Daoy (cell line): ENCODE measurements around the gene TLE2. TPM values are rescaled to one million over a fixed set of nuclear protein-coding genes. Genes with fewer than 3 reads are reported as not detected.
A peak's percentile ranks its signal among the peaks of the same experiment; 100 is the strongest.
"Not testable (repeated sequence)": the region's sequence is repeated elsewhere in the genome, so short reads cannot be mapped to it uniquely, and the experiment has no call there.

ENCODE experiments used
- DNase-seq: peaks from one replicate; pipeline ENCODE4 v3.0.0-alpha.2; 2015; ENCODE audit warnings: low read depth
- total RNA-seq: library from RNA; depleted of rRNA; stranded (reverse); fragments of >200 nt; shearing (Covaris generic); gene quantifications from 2 replicates; pipeline ENCODE4 v1.2.3, GENCODE V29; 2014

The TLE2 gene
- total RNA-seq, 1 experiment from 2014 or later, result 1.5 TPM

DNA sequence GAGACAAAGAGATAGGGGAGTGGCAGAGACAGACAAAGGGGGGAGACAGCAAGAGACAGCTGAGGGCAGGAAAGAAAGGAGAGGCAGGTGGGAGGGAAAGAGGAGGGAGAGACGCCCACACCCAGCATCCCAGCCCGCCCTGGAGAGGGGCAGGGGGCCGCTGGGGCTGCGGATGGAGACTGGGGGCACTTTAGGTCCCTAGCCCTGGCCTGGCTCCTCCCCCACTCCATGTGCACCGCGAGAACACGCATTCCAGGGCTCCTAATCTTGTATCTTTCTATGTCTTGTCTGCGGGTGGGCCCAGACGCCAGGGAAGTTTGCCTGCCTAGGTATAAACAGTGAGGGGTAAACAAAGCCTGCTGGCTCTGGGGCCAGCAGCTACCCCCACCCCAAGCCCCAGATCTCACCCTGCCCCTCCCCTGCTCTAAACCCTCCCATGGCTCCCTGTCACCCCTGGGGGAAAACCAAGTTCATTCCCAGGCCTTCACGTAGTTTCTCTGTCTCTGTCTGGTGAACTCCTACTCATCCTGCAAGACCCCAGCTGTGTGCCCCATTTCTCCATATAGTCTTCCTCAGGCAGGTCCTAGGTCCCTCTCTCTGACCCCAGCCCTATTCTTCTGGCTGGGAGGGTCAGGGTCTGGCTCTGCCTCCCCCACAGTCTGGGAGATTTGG lies 27.5 kb upstream of the TLE2 start:
- no peak for DNase-seq

DNA sequence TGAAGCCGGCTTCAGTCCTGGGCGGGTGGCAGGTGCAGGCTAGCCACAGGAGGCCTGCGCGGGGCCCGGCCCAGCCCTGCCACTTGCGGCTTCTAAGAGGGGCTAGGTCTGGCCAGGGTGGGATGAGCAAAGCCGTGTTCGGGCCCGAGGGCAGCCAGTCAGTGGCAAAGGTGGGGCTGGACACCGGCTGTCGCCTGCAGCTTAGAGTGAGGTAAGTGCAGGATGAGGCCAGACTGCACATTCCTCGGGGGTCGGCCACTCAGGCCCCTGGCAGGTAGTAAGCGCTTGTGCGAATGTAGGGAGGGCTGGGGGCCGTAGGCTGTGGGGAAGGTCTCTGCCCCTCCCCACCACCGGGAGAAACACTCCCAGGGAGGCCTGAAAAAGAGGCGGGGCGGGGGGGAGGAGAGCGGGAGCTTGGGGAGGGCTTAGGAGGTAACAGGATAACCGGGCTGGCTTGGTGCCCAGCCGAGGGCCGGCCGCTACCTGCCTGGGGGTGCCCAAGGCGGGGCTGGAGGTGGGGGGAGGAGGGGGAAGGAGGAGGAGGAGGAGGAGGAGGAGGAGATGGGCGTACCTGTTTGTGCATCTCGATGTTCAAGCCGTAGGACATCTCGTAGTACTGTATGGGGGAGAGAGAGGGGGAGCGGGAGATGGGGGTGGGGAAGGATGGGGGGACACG lies 26.8 kb upstream of the TLE2 start:
- DNase-seq, result peak; percentile 69

DNA sequence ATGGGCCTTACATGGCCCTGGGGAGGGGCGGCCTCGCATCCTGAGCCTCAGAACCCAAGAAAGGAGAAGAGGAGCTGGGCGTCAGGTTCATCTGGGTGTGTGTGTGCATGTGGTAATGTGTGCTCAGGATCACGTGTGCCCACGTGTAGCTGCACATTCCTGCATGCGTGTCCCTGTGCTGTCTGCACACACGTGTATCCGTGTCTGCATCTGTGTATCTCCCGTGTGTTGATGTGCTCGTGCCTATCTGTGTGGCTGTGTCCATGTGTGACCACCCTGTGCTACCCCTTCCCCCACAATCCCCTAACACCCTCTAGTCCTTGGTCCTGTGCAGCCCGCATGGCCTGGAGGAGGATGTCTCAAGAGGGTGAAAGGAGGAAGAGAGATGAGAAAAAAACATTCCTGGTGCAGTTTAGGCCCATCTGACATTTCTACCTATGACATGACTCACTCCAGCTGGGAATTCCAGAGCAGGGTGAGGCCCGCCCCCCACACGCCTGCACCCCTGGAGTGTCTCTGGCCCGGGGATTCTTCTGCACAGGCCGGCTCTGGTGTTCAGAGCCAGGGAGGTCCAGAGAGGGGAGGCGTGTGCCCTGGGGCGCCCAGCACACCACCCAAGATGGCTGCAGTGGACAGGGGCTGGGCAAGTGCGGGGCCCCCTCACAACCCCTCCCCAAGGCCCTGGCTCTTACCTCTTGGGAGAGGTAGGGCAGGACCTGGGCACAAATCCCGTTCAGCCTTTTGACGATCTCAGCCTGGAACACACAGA lies 26.1 kb upstream of the TLE2 start:
- peak; percentile 79 for DNase-seq

DNA sequence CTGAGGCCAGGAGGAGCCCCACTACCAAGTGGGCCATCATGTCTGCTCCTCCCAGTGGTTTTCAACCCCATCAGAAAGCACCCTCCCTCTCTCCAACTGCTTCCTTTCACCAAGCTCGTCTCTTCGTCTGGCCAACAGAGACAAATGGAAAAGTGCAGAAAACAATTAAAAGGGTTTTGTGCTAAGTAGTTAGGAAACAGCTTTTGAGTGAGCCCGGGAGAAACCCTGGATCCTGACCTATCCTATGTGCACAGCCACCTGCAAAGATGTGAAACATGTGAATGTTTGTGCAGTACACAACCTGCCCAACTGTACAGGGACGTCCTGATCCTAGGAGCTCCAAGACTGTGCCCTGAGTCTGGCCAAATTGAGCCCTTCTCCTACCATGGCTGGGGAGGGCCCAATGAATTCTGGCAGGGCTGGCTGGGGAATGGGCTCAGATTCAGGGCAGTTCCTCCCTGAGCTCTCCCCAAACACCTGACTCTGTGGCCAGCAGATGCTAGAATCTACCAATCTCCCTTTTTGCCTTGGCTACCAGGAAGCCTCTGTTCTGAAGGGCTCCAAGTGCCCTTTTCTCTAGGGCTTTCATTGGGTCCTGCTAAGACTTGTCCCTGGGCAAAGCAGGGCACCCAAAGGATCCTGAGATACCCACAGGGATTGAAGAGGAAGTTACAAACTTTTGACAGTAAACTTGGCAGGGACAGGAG lies 25.3 kb upstream of the TLE2 start:
- DNase-seq, result no peak

DNA sequence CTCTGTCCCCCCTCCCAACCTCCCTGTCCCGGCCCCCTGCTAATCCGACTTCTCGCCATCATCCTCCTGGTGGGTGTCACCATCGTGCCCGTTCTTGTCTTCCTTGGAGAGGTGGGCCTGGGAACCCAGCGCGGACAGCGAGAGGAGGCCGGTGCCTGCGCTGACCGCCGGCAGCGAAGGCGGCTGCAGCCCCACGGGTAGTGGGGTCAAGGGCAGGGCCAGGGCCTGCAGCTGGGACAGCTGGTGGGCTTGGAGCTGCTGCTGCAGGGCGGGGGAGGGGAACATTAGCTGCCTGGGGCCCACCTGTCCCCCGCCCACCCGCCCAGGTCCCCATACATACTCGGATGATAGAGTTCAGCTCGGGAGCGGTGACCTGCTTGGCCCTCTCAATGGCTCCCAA lies 24.7 kb upstream of the TLE2 start:
- no peak for DNase-seq

- DNase-seq, result no peak
Observed at GRCh38 chr19:3053218-3053621, 24.1 kb upstream of the TLE2 start.

DNA sequence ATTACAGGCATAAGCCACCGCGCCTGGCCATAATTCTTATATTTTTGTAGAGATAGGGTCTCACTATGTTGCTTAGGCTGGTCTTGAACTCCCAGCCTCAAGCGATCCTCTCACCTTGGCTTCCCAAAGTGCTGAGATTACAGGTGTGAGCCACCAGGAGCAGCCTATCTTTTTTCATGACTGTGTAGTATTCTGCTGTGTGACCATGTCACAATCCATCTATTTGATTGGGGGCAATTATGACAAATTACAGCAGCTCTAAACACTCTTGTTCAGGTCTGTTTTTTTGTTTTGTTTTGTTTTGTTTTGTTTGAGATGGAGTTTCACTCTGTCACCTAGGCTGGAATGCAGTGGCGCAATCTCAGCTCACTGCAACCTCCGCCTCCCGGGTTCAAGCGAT lies 20.9 kb upstream of the TLE2 start:
- not testable (repeated sequence) for DNase-seq

GRCh38 chr19:3049089-3049488 lies 20.0 kb upstream of the TLE2 start:
- no peak for DNase-seq

GRCh38 chr19:3048190-3048533 lies 19.1 kb upstream of the TLE2 start:
- no peak for DNase-seq

DNA sequence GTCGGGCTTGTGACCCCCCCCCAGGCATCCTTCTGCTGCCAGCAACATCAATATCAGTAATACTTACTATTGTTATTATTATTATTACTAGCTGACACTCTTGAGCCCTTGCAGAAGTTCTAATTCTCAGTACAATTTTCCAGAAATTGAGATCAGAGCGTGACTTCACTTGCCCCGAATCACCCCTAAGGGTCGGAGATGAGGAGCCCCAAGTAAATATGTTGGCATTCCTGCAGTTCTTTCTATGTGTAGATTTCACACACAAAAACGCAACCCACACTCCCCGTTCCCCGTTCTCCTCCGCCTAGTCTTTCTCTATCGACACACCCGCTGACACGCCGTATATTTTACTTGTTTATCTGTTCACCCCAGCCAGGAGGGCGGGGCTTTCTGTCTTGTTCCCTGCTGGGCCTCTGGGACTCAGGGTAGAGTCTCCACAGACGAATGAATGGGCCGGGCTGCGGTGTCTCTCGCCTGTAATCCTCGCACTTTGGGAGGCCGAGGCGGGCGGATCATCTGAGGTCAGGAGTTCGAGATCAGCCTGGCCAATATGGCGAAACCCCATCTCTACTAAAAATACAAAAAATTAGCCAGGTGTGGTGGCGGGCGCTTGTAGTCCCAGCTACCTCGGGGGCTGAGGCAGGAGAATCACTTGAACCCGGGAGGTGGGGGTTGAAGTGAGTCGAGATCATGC lies 18.6 kb upstream of the TLE2 start:
- DNase-seq, result peak; percentile 75

DNA sequence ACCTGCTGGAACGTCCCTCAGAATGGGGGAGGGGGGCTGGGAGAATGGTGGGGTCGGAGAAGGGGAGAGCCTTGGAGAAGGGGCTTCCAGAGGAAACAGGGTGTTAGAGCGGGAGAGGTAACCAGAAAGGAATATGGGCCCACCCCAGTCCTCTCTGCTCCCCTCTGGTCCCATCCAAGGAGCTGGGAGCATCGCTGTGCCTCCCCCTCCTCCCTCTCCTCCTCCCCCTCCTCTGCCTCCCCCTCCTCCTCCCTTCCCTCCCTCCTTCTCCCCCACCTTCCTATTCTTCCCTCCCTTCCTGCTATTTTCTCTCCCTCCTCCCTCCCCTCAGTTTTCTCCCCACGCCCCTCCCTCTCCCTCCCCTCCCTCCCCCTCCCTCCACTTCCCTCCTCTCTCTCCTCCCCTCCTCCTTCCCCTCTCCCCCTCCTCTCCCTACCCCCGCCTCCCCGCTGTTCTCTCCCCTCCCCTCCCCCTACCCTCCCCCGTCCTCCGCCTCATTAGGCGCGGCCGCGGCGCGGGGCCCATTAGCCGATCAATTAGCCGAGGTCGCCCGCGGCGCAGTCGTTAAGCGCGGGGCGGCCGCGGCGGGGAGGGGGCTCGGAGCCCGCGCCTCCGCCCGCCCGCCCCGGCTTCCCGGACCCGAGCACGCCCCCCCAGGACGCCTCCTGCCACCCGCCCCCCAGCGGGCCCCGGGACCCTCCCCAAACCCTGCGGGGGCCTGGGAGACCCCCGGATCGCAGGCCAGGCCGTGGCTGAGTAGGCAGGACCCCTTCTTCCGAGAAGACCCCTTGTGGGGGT lies 17.8 kb upstream of the TLE2 start:
- DNase-seq, result no peak

DNA sequence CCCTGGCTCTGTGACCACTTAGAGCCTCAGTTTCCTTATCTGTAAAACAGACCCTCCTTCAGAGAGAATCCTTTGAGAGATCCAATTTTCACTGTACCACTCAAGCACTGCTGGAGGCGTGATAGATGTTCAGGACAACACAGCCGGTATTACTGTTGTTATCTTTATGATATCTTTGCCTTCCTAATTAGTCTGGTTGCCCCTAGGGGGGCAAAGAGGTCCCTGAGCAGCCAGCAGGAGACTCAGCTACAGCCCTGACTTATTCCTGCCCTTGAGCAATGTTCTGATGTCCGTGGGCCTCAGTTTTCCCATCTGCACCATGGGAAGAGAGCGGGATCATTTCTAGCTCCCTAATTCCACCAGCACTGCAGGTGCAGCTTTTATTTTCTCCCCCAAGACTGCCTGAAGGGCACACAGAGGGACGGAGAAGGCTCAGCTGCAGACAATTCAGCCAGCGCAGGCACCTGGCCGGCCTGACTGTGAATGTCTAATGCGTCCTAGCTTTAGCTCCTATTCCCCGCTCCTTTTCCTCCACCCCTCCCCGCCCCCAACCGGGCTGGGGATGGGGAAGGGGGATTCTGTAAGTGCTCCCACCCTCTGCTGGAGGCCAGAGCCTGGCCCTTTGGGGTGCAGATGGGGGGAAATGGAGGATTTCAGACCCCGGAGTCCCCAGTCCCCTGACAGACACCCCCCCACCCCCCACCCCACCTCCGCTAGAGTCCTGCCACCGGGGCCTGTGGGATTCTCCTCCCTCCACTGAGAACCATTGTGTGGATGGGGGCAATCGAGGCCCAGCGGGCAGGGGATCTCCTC lies 17.0 kb upstream of the TLE2 start:
- no peak for DNase-seq

- no peak for DNase-seq
Observed at GRCh38 chr19:3045191-3045590, 16.1 kb upstream of the TLE2 start.

DNA sequence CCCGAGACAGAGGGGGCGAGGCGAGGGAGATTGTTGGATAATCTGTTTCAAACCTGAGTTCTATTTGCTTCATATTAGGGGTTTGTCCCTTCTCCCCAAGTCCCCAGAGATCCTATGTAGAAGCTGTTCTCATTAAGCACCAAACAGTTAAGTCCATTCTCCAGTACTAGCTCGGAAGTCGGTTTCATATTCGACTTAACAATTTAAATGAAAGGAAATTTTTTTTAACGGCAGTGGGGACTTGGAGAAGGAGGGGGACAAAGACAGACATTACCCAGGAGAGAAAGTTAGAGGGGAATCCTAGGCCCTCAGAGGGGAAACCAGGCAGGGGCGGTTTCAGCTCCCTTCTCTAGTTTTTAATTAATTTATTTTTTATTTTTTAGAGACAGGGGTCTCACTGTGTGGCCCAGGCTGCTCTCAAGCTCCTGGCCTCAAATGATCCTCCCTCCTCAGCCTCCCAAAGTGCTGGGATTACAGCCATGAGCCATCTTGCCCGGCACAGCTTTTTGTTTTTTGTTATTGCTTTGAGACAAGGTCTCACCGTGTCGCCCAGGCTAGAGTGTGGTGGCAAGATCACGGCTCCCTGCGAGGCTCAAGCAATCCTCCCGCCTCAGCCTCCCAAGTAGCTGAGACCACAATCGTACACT lies 13.7 kb upstream of the TLE2 start:
- DNase-seq, result no peak

DNA sequence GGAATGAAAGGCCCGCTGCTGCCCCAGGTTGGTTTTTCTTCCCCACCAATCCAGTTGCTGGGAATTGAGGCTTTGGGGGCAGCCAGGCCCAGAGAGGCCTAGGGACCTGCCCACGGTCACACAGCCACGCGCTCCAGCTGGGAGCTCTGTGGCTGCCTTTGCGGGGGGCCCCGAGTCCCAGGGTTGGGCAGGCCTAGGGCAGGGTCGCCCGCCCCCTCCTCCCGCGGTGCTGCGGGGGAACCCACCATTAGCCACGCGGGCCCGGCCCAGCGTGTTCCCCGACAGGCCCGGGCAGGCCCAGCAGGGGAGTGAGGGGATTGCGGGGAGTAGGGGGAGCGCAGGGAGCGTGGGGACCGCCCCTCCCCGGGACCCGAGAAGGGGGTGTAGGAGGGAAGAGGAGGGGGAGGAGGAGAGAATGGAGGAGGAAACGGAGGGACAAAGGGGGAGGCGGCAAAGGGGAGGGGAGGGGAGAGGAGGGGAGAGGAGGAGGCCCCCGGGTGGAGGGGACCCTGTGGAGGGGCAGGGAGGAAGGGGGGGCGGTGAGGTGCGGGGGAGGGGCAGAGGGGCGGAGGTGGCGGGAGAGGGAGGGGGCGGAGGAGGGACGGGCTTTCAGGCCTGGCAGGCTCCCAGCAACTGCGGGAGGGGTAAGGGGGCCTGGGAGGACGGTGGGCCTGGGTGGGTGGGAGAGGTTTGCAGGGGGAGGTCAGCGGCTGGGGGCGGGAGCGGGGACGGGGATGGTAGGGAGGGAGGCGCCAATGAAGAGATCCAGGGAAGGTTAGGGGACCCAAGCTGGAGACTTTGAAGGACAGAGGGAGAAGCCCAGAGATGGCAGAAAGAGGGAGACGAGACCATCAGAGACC lies 12.9 kb upstream of the TLE2 start:
- DNase-seq, result no peak

DNA sequence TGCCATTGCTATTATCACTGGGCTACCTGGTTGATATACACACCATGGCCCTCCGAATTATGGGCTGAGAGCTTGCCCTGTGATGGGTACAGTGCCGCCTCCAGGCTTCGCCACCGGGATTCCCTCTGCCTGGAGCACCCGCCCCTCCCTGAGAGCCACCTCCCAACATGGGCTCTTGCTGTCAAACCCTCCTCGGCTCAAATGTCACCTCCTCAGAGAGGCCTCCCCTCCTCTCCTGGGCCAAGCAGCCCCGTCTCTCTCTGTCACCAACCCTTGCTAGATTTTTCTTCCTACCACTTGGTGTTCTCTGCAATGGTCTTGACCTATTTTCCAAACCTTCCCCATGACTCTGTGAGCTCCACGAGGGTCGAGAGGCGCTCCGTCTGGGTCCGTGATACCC lies 12.2 kb upstream of the TLE2 start:
- no peak for DNase-seq

DNA sequence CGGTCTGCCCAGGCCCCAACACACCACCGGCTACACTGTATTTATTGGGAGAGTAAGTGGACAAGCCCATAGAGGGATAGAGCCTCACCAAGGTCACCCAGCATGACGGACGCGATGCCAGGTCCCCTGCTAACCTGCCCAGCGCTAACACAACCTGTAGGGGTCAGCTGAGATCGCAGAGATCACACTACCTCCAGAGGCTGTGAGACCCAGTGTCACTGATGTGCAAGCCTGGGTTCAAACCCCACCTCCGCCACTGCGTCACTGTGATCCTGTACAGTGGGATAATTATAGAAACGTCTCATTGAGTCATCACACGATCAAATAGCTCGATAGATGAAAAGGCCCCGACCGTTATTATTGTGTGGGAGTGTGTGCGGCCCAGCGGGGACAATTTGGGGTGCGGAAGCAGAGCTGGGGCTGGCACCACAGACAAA lies 10.6 kb upstream of the TLE2 start:
- DNase-seq, result no peak

GRCh38 chr19:3039125-3039524 lies 10.0 kb upstream of the TLE2 start:
- DNase-seq, result no peak

- no peak for DNase-seq
Observed at GRCh38 chr19:3038214-3038613, 9.1 kb upstream of the TLE2 start.
